ENCODE measurements around the gene MYMX. TPM values are rescaled to one million over a fixed set of nuclear protein-coding genes. Genes with fewer than 3 reads are reported as not detected.
A peak's percentile ranks its signal among the peaks of the same experiment; 100 is the strongest.

Gene MYMX
- total and polyA plus RNA-seq, 2 of the 13 experiments (the other 11 are each of a cell fraction or from before 2014, with no cell fraction given), result not detected

DNA sequence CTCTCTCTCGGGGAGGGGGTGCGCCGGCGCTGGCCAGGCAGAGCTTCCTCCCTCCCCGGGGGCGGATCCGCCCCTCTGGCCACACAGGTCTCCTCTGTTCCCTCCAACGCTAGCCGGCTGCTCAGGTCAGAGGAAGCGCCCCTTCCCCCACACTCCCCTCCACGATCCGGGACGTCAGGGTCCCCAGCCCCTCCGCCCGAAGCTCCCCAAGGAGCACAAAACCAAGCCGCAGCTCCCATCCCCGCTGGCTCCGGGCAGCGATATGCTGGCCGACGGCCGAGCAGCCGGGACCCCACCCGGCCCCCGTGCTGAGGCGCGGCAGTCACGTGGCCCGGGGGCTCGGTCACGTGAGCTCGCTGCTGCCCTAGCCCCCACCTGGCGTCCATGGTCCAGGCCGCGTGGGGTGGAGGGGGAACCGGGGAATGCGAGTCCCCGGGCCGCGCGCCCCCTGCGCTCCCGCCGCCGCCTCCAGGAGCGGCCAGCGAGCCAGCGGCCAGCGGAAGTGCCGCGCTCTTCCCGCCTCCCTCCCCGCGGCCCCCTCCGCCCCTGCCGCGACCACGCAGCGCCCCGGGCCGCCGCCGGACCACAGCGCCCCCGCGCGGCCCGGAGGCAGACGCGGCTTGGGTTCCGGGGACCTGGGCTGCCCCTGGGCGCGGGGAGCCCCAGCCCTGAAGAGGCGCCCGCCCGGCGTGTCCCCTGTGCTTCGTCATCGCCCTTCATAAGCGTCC lies 40.5 kb downstream of the MYMX start, which contains the start of gene SLC35B2 (continued):
- TF ChIP-seq, protein P1, sequence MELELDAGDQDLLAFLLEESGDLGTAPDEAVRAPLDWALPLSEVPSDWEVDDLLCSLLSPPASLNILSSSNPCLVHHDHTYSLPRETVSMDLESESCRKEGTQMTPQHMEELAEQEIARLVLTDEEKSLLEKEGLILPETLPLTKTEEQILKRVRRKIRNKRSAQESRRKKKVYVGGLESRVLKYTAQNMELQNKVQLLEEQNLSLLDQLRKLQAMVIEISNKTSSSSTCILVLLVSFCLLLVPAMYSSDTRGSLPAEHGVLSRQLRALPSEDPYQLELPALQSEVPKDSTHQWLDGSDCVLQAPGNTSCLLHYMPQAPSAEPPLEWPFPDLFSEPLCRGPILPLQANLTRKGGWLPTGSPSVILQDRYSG (CRISPR knock-in tag; IDR thresholded peaks at IDR 0.05), result no peak
- TF ChIP-seq, protein P2, sequence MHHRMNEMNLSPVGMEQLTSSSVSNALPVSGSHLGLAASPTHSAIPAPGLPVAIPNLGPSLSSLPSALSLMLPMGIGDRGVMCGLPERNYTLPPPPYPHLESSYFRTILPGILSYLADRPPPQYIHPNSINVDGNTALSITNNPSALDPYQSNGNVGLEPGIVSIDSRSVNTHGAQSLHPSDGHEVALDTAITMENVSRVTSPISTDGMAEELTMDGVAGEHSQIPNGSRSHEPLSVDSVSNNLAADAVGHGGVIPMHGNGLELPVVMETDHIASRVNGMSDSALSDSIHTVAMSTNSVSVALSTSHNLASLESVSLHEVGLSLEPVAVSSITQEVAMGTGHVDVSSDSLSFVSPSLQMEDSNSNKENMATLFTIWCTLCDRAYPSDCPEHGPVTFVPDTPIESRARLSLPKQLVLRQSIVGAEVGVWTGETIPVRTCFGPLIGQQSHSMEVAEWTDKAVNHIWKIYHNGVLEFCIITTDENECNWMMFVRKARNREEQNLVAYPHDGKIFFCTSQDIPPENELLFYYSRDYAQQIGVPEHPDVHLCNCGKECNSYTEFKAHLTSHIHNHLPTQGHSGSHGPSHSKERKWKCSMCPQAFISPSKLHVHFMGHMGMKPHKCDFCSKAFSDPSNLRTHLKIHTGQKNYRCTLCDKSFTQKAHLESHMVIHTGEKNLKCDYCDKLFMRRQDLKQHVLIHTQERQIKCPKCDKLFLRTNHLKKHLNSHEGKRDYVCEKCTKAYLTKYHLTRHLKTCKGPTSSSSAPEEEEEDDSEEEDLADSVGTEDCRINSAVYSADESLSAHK (CRISPR knock-in tag; IDR thresholded peaks at IDR 0.05; ENCODE audit: borderline replicate concordance), result 0 out of 2 replicates have a peak, but pooled peaks have one; percentile 13
- TF ChIP-seq, protein P3, sequence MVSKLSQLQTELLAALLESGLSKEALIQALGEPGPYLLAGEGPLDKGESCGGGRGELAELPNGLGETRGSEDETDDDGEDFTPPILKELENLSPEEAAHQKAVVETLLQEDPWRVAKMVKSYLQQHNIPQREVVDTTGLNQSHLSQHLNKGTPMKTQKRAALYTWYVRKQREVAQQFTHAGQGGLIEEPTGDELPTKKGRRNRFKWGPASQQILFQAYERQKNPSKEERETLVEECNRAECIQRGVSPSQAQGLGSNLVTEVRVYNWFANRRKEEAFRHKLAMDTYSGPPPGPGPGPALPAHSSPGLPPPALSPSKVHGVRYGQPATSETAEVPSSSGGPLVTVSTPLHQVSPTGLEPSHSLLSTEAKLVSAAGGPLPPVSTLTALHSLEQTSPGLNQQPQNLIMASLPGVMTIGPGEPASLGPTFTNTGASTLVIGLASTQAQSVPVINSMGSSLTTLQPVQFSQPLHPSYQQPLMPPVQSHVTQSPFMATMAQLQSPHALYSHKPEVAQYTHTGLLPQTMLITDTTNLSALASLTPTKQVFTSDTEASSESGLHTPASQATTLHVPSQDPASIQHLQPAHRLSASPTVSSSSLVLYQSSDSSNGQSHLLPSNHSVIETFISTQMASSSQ (IDR thresholded peaks at IDR 0.05; ENCODE audit: low read depth), result no peak
- TF ChIP-seq, protein P3 (CRISPR knock-in tag; IDR thresholded peaks at IDR 0.05; ENCODE audit: borderline replicate concordance), result peak; percentile 71
- TF ChIP-seq, protein P4, sequence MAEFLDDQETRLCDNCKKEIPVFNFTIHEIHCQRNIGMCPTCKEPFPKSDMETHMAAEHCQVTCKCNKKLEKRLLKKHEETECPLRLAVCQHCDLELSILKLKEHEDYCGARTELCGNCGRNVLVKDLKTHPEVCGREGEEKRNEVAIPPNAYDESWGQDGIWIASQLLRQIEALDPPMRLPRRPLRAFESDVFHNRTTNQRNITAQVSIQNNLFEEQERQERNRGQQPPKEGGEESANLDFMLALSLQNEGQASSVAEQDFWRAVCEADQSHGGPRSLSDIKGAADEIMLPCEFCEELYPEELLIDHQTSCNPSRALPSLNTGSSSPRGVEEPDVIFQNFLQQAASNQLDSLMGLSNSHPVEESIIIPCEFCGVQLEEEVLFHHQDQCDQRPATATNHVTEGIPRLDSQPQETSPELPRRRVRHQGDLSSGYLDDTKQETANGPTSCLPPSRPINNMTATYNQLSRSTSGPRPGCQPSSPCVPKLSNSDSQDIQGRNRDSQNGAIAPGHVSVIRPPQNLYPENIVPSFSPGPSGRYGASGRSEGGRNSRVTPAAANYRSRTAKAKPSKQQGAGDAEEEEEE (CRISPR knock-in tag; IDR thresholded peaks at IDR 0.05; ENCODE audit: borderline replicate concordance), result no peak
- TF ChIP-seq PHF5A (CRISPR knock-in tag; IDR thresholded peaks at IDR 0.05; ENCODE audit: low read depth, unreplicated experiment) (no peak), ZNF501 (CRISPR knock-in tag; IDR thresholded peaks at IDR 0.05) (peak; percentile 78)
- TF ChIP-seq, protein P5, sequence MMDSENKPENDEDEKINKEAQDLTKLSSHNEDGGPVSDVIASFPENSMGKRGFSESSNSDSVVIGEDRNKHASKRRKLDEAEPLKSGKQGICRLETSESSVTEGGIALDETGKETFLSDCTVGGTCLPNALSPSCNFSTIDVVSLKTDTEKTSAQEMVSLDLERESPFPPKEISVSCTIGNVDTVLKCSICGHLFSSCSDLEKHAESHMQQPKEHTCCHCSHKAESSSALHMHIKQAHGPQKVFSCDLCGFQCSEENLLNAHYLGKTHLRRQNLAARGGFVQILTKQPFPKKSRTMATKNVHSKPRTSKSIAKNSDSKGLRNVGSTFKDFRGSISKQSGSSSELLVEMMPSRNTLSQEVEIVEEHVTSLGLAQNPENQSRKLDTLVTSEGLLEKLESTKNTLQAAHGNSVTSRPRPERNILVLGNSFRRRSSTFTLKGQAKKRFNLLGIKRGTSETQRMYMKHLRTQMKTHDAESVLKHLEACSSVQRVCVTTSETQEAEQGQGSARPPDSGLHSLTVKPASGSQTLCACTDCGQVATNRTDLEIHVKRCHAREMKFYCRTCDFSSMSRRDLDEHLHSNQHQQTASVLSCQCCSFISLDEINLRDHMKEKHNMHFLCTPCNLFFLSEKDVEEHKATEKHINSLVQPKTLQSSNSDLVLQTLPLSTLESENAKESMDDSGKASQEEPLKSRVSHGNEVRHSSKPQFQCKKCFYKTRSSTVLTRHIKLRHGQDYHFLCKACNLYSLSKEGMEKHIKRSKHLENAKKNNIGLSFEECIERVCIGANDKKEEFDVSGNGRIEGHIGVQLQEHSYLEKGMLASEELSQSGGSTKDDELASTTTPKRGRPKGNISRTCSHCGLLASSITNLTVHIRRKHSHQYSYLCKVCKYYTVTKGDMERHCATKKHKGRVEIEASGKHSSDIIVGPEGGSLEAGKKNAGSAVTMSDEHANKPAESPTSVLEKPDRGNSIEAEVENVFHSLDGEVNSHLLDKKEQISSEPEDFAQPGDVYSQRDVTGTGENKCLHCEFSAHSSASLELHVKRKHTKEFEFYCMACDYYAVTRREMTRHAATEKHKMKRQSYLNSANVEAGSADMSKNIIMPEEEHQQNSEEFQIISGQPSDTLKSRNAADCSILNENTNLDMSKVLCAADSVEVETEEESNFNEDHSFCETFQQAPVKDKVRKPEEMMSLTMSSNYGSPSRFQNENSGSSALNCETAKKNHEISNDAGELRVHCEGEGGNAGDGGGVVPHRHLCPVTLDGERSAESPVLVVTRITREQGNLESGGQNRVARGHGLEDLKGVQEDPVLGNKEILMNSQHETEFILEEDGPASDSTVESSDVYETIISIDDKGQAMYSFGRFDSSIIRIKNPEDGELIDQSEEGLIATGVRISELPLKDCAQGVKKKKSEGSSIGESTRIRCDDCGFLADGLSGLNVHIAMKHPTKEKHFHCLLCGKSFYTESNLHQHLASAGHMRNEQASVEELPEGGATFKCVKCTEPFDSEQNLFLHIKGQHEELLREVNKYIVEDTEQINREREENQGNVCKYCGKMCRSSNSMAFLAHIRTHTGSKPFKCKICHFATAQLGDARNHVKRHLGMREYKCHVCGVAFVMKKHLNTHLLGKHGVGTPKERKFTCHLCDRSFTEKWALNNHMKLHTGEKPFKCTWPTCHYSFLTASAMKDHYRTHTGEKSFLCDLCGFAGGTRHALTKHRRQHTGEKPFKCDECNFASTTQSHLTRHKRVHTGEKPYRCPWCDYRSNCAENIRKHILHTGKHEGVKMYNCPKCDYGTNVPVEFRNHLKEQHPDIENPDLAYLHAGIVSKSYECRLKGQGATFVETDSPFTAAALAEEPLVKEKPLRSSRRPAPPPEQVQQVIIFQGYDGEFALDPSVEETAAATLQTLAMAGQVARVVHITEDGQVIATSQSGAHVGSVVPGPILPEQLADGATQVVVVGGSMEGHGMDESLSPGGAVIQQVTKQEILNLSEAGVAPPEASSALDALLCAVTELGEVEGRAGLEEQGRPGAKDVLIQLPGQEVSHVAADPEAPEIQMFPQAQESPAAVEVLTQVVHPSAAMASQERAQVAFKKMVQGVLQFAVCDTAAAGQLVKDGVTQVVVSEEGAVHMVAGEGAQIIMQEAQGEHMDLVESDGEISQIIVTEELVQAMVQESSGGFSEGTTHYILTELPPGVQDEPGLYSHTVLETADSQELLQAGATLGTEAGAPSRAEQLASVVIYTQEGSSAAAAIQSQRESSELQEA (CRISPR knock-in tag; IDR thresholded peaks at IDR 0.05; ENCODE audit: not compliant biosample characterization), result no peak
